Fibroblast of the aortic adventitia (primary cell): ENCODE results near the gene PARVB. TPM values are rescaled to one million over a fixed set of nuclear protein-coding genes. Genes with fewer than 3 reads are reported as not detected.
A peak's percentile ranks its signal among the peaks of the same experiment; 100 is the strongest.

Experiments used
- DNase-seq: peaks from one replicate; pipeline ENCODE4 v3.0.0-alpha.2; 2010; ENCODE audit warnings: low read depth
- H3K4me3 ChIP-seq: 2 replicates; pipeline ENCODE4 v1.5.1; 2011; ENCODE audit warnings: low read depth, mild to moderate bottlenecking, control low read depth, low read length, moderate library complexity
- total RNA-seq: library from RNA; depleted of rRNA; stranded (reverse); fragments of >200 nt; gene quantifications from 2 replicates; pipeline ENCODE4 v1.2.3, GENCODE V29; 2012; ENCODE audit warnings: low replicate concordance
- TF ChIP-seq, protein P1 (sequence below): IDR thresholded peaks from 2 replicates; pipeline ENCODE4 v1.5.1; 2011; ENCODE audit warnings: mild to moderate bottlenecking, low read length, control low read depth, inconsistent platforms; ENCODE audit not compliant: insufficient read depth

The PARVB gene
- total RNA-seq, 1 donor = 30.6 TPM

DNA sequence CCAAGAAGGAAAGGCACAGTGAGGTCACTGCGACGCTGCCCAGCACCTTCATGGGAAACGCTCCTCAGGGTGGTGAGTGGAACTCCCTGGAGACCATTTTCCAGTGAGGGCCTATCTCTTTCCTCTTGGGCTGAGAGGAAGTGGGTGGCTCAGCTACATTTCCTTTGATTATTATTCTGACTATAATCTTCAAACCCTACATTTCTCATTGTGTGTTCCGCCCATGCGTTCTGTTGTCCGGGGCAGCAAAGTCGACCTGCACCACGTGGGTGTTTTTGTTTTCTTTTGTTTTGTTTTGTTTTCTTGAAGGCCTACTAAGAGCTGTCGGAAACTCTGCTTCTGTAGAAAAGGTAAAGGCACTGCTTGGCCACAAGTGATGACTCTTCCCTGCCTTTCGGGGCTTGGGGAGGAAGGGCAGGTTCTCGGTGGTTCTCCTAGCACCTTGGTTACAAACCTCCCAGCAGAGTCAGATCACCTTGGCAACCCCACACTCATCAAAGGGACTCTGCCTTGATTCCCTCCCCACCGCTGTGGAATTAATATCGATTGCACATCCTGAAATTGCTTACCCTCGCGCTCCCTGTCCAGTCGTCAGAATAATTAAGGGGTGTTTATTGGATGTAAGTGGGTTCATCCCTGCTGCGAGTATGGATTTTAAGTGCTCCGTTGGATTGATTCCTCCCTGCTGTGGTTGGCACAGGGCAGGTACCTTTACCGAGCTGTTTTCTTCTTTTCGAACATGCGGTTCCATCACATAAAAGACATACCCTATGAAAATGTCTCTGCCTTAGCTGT is 7.3 kb downstream of the PARVB start:
- TF ChIP-seq, protein P1, sequence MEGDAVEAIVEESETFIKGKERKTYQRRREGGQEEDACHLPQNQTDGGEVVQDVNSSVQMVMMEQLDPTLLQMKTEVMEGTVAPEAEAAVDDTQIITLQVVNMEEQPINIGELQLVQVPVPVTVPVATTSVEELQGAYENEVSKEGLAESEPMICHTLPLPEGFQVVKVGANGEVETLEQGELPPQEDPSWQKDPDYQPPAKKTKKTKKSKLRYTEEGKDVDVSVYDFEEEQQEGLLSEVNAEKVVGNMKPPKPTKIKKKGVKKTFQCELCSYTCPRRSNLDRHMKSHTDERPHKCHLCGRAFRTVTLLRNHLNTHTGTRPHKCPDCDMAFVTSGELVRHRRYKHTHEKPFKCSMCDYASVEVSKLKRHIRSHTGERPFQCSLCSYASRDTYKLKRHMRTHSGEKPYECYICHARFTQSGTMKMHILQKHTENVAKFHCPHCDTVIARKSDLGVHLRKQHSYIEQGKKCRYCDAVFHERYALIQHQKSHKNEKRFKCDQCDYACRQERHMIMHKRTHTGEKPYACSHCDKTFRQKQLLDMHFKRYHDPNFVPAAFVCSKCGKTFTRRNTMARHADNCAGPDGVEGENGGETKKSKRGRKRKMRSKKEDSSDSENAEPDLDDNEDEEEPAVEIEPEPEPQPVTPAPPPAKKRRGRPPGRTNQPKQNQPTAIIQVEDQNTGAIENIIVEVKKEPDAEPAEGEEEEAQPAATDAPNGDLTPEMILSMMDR = no peak
- no peak overlapping the region for H3K4me3 ChIP-seq
- no peak for DNase-seq

DNA sequence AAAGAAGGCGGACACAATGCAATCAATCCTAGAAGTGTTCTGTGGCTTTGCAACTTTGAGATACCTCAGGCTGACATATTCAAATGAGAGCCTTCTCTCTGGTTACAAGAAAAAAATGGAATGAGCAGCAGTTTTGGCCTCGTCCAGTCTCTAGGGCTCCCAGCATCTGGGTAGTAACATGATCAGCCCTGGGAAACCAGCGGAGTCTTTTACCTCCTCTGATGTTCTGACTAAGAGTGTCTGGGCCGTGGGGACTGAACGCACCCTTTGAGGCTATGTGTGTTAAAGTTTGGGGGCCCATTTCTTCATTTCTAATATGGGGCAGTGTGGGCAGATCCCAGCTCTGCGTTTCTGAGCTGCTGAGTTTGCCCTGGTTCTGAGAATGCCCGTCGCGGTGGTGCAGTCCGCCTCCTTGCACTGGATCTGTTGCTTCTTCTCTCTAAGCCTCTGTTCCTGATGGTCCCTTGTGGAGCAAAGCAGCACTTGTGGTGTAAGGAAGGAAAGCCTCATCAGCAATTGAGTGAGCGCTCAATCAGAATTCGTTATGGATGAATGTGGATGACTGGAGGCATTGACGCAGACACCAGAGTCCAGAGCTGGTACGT is 8.1 kb downstream of the PARVB start:
- DNase-seq = peak; percentile 24
- TF ChIP-seq, protein P1 = no peak
- H3K4me3 ChIP-seq = no peak overlapping the region

DNA sequence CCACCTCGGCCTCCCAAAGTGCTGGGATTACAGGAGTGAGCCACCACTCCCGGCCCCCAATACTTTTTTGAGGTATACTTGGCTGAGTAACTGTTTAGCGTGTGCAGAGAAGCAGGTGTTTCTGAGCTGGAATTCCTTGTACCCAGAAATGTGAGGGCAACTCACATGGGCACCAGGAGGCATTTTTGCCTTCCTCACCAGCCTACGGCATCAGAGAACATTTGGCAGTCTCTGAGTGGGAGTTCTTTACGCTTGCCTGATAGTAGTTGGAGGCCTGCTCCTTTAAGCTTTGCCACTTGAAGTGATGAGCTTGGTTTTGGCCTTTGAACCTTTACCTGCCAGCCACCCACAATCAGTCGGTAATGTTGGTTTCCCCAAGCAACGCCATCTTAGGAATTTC is 9.2 kb downstream of the PARVB start:
- TF ChIP-seq, protein P1 = no peak
- no peak for DNase-seq
- no peak overlapping the region for H3K4me3 ChIP-seq

DNA sequence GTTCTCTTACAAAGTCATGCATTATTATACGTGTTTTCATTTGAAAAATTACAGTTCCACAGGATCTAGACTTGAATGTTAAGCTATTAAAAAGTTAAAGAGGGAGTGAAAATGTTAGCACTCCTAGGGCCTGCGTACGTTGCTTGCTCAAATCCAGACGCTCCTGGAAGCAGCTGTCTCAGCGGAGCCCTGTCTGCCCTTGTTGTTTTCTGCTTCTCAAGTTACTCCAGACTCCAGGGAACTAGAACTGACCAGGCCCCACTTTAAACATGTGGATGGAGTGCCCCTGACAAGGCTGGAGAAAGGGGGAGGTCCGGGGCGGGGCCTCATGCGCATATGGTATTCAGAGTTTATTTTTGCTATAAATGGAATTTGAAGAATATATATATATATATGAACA is 9.6 kb downstream of the PARVB start:
- TF ChIP-seq, protein P1 = no peak
- no peak overlapping the region for H3K4me3 ChIP-seq
- DNase-seq = no peak

DNA sequence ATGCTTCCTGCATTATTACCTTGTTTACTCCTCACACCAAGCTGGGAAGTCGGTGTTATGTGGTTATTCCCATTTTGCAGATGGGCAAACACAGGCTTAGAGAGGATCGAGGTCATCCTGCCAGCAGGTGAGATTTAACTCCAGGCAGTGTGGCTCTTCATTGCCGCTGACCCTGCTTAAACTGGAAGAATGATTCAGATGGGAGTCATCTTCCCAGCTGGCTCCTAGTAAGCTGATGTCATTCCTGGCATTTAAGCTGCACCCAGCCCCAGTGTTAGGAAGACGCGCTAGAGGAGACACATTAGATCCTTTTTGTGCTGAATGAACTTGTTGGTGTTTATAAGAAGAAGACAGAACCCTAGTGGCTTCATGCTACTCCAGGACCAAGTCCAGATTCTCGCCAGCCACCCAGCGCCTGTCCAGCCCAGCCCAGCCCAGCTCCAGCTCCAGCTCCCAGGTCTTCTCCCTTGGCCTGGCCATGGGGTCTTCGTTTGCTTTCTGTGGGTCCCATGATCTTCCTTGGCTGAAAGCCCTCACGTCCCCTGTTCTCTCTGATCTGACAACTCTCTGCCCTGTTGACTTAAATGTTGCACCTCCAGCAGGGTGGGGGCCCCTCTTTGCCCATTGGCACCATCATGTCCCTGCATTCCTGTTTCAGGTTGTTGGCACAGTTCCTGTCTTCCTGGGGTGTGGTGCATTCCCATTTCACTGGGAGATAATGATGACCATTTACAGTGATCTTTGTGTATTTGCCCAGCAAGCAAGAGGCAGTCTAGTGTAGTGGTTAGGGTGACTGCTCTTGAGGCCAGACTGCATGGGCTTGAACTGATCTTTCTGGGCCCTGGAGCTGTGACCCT is 13.6 kb downstream of the PARVB start:
- no peak overlapping the region for H3K4me3 ChIP-seq
- TF ChIP-seq, protein P1 = no peak
- DNase-seq = peak; percentile 92

DNA sequence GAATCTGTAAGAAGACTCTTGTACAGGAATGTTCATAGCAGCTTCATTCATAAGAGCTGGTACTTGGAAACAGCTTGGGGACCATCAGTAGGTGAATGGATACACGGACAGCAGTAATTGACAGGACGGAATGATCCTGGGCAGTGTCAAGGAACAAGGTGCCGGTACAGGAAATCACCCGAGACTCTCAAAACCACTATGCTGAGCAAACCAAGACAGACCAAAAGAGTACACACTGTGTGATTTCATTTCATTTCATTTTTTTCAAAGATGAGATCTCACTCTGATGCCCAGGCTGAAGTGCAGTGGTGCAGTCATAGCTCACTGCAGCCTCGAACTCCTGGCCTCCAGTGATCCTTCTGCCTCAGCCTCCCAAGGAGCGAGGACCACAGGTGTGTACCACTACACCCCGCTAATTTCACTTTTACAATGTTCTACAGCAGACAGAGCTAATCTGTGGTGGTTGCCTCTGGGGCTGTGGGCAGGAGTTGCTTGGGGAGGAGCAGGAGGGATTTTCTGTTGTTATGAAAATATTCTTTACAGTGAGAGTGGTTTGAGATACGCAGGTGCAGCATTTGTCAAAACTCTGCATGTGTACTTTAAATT is 15.6 kb downstream of the PARVB start:
- H3K4me3 ChIP-seq = no peak overlapping the region
- TF ChIP-seq, protein P1 = no peak
- no peak for DNase-seq
